HG03064 (cell line): ENCODE results near the gene ATG2B.

Source experiments
- ATAC-seq: cut with Tn5 transposase; IDR thresholded peaks from one replicate; pipeline ENCODE4 v1.9.1; 2021; ENCODE audit warnings: low read depth; ENCODE audit not compliant: unreplicated experiment

Gene ATG2B

GRCh38 chr14:96362965-96363750 lies at the start of gene ATG2B, which contains the start of gene GSKIP:
Gene ATG2B, minus strand, starts transcription at chr14:96363341. Its CDS starts 365 bp downstream, at chr14:96362976.
Gene GSKIP, plus strand, starts transcription at chr14:96363526. Its CDS starts 18,722 bp downstream, at chr14:96382248.
- peak; percentile 62 for ATAC-seq

GRCh38 chr14:96410119-96410518 lies 47.0 kb upstream of the ATG2B start:
- no peak for ATAC-seq

GRCh38 chr14:96409701-96410100 lies 46.6 kb upstream of the ATG2B start:
- no peak for ATAC-seq

GRCh38 chr14:96408608-96409007 lies 45.5 kb upstream of the ATG2B start:
- ATAC-seq: no peak

- ATAC-seq: no peak
Measured at GRCh38 chr14:96407935-96408570, 44.9 kb upstream of the ATG2B start.

- ATAC-seq: no peak
Measured at GRCh38 chr14:96405677-96406076, 42.5 kb upstream of the ATG2B start.

- no peak for ATAC-seq
Measured at GRCh38 chr14:96403409-96403808, 40.3 kb upstream of the ATG2B start.

GRCh38 chr14:96400495-96400894 lies 37.4 kb upstream of the ATG2B start:
- ATAC-seq: no peak

- ATAC-seq: no peak
Measured at GRCh38 chr14:96399405-96399804, 36.3 kb upstream of the ATG2B start.

GRCh38 chr14:96398921-96399320 lies 35.8 kb upstream of the ATG2B start:
- no peak for ATAC-seq

GRCh38 chr14:96398432-96398831 lies 35.3 kb upstream of the ATG2B start:
- ATAC-seq: no peak

- no peak for ATAC-seq
Measured at GRCh38 chr14:96394047-96394815, 31.1 kb upstream of the ATG2B start.

- no peak for ATAC-seq
Measured at GRCh38 chr14:96393071-96393691, 30.0 kb upstream of the ATG2B start.

GRCh38 chr14:96391293-96392118 lies 28.4 kb upstream of the ATG2B start:
- peak; percentile 85 for ATAC-seq

- no peak for ATAC-seq
Measured at GRCh38 chr14:96390965-96391292, 27.8 kb upstream of the ATG2B start.

GRCh38 chr14:96385385-96385784 lies 22.2 kb upstream of the ATG2B start:
- ATAC-seq: no peak

GRCh38 chr14:96384740-96385139 lies 21.6 kb upstream of the ATG2B start:
- no peak for ATAC-seq

GRCh38 chr14:96384053-96384452 lies 20.9 kb upstream of the ATG2B start:
- ATAC-seq: no peak

GRCh38 chr14:96383445-96383844 lies 20.3 kb upstream of the ATG2B start:
- ATAC-seq: no peak

GRCh38 chr14:96380735-96381134 lies 17.6 kb upstream of the ATG2B start:
- peak; percentile 82 for ATAC-seq
